T-helper 17 cell (primary cell): ENCODE data around the gene RBM47. TPM values are rescaled to one million over a fixed set of nuclear protein-coding genes. Genes with fewer than 3 reads are reported as not detected.
"Not testable (repeated sequence)": the region's sequence is repeated elsewhere in the genome, so short reads cannot be mapped to it uniquely, and the experiment has no call there.

Source experiments
- ATAC-seq: fragments of 150-1000 bp; cut with Tn5 transposase; 2 replicates; pipeline ENCODE4 v1.10.0; 2021; ENCODE audit warnings: mild to moderate bottlenecking, moderate library complexity
- DNase-seq, 3 donors: peaks; one replicate each; pipeline versions ENCODE4 v3.0.0 to v3.0.0-alpha.2; 2020 to 2021
- H3K9me3 ChIP-seq: one replicate; pipeline ENCODE4 v1.7.0; 2013; ENCODE audit warnings: low read length, mild to moderate bottlenecking; ENCODE audit not compliant: control insufficient read depth, poor library complexity, severe bottlenecking
- H3K27ac Mint-ChIP-seq: one replicate; pipeline ENCODE4 v1.8.0; 2022; ENCODE audit warnings: mild to moderate bottlenecking, moderate library complexity, mixed read lengths
- H3K27me3 Mint-ChIP-seq: one replicate; pipeline ENCODE4 v1.8.0; 2022; ENCODE audit warnings: mixed read lengths
- H3K36me3 Mint-ChIP-seq: one replicate; pipeline ENCODE4 v1.8.0; 2022; ENCODE audit warnings: low read depth, mixed read lengths
- H3K4me1 Mint-ChIP-seq: one replicate; pipeline ENCODE4 v1.8.0; 2022; ENCODE audit warnings: mild to moderate bottlenecking, mixed read lengths
- H3K4me3 Mint-ChIP-seq: one replicate; pipeline ENCODE4 v1.8.0; 2022; ENCODE audit warnings: mild to moderate bottlenecking, moderate library complexity, mixed read lengths
- total RNA-seq, 4 donors: library from RNA in 2 of 4; stranded (reverse) in 2 of 4; gene quantifications; one replicate each; pipeline ENCODE4 v1.2.3 and lab custom pipeline; 2022 to 2026

The RBM47 gene
- total RNA-seq, 2 donors from 2014 or later = 0.91 to 3.4 TPM

- Mint-ChIP-seq H3K27me3 (no peaks in the 10 kb centered on the region), H3K4me1 (peaks cover 3% of the 10 kb centered on the region), H3K36me3 (peaks cover 3% of the 10 kb centered on the region), H3K4me3 (no peak overlapping the region), H3K27ac (no peak overlapping the region)
- no peak for DNase-seq
- no peaks in the 10 kb centered on the region for H3K9me3 ChIP-seq
- ATAC-seq = no peak
These were observed 211.7 kb downstream of the RBM47 start for GRCh38 chr4:40417941-40418340.

GRCh38 chr4:40414673-40415072 is 215.0 kb downstream of the RBM47 start:
- peaks cover 3% of the 10 kb centered on the region for H3K4me1 Mint-ChIP-seq
- DNase-seq (no peak), ATAC-seq (no peak)
- H3K4me3 Mint-ChIP-seq = no peak overlapping the region
- H3K27ac Mint-ChIP-seq = no peak overlapping the region
- H3K36me3 Mint-ChIP-seq = peaks cover 3% of the 10 kb centered on the region
- H3K27me3 Mint-ChIP-seq = no peaks in the 10 kb centered on the region
- no peaks in the 10 kb centered on the region for H3K9me3 ChIP-seq

GRCh38 chr4:40412866-40413795 is 216.5 kb downstream of the RBM47 start:
- no peak for ATAC-seq
- H3K27ac Mint-ChIP-seq = no peak overlapping the region
- H3K36me3 Mint-ChIP-seq = peaks cover 3% of the 10 kb centered on the region

DNA sequence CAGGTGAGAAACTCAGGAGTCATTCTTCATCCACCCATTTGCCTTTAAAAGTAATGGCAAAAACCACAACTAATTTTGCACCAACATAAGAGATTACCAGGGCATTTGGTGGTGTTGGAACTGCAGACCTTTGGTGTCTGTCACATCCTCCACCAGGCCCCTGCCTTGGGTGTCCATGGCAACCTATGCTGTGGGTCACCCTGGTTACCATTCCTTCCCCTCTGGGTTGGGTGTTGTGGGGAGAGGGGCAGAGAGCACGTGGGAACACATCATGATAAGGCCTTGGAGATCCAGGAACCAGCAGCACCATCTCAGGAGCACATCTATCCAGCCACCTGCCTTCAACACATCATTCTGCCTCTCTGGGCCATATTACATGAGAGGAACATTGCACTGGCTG is 217.3 kb downstream of the RBM47 start:
- H3K36me3 Mint-ChIP-seq = peaks cover 3% of the 10 kb centered on the region
- H3K27ac Mint-ChIP-seq = no peak overlapping the region
- peaks cover 3% of the 10 kb centered on the region for H3K4me1 Mint-ChIP-seq
- H3K4me3 Mint-ChIP-seq = no peak overlapping the region
- ATAC-seq = no peak
- H3K9me3 ChIP-seq = no peaks in the 10 kb centered on the region
- H3K27me3 Mint-ChIP-seq = no peaks in the 10 kb centered on the region
- DNase-seq = no peak

More at GRCh38 chr4:40412866-40413795, 216.5 kb downstream of the RBM47 start:
- Mint-ChIP-seq H3K27me3 (no peaks in the 10 kb centered on the region), H3K4me1 (peaks cover 3% of the 10 kb centered on the region), H3K4me3 (no peak overlapping the region)
- H3K9me3 ChIP-seq = no peaks in the 10 kb centered on the region
- no peak for DNase-seq

DNA sequence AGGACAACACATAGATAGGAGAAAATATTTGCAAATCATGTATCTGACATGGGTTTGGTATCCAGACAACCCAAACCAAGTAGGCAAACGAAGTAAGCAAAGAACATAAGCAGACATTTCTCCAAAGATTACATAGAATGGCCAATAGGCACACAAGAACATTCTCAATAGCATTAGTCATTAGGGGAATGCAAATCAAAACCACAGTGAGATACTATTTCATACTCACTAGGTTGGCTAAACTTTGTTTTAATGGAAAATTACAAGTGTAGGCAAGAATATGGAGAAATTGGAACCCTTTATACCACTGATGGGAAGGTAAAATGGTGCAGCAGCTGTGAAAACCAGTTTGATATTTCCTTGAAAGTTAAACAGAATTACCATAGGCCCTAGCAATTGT is 219.8 kb downstream of the RBM47 start:
- H3K27ac Mint-ChIP-seq = no peak overlapping the region
- H3K4me3 Mint-ChIP-seq = no peak overlapping the region
- H3K36me3 Mint-ChIP-seq = peaks cover 3% of the 10 kb centered on the region
- peaks cover 3% of the 10 kb centered on the region for H3K4me1 Mint-ChIP-seq
- ATAC-seq (no peak), DNase-seq (no peak)
- H3K27me3 Mint-ChIP-seq = no peaks in the 10 kb centered on the region
- H3K9me3 ChIP-seq = no peaks in the 10 kb centered on the region

DNA sequence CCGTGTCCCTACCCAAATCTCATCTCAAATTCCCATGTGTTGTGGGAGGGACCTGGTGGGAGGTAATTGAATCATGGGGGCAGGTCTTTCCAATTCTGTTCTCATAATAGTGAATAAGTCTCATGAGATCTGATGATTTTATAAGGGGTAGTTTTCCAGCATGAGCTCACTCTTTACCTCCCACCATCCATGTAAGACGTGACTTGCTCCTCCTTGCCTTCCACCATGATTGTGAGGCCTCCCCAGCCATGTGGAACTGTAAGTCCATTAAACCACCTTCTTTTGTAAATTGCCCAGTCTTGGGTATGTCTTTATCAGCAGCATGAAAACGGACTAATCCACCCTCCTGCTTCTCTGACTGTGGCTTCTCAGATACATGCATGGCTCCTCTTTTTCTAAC is 222.2 kb downstream of the RBM47 start:
- not testable (repeated sequence) for H3K27ac Mint-ChIP-seq, H3K36me3 Mint-ChIP-seq, H3K9me3 ChIP-seq, H3K4me3 Mint-ChIP-seq, H3K4me1 Mint-ChIP-seq, ATAC-seq, DNase-seq, H3K27me3 Mint-ChIP-seq

DNA sequence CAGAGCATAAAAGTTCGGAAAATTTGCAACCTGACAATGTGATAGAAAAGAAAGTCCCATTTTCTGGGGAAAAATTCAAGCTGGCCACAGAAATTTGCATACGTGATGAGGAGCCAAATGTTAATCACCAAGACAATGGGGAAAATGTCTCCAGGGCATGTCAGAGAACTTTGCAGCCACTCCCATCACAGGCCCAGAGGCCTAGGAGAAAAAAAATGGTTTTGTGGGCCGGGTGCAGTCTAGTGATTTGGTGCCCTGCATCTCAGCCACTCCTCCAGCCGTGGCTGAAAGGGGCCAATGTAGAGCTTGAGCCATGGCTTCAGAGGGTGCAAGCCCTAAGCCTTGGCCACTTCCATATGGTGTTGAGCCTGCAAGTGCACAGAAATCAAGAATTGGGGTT is 223.3 kb downstream of the RBM47 start:
- H3K27ac Mint-ChIP-seq = no peak overlapping the region
- peaks cover 3% of the 10 kb centered on the region for H3K36me3 Mint-ChIP-seq
- H3K4me3 Mint-ChIP-seq = no peak overlapping the region
- no peaks in the 10 kb centered on the region for H3K9me3 ChIP-seq
- H3K4me1 Mint-ChIP-seq = no peaks in the 10 kb centered on the region
- DNase-seq (no peak), ATAC-seq (no peak)
- no peaks in the 10 kb centered on the region for H3K27me3 Mint-ChIP-seq

DNA sequence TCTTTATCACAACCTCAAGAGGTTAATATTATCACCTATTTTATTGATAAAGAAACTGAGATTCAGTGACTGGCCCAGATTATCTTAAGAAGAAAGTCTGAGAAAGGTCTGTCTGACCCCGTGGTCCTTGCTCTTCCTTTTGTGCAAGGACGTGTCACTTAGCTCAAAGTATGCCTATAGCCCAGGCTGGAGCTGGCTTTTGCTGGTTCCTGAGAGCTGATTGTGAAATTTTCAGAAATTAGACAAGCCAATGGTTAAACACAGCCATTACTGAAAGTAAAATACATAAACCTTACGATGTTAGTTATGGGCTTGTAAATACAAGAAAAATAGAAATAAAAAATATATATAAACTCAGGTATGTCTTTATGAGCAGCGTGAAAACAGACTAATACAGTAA is 224.5 kb downstream of the RBM47 start:
- no peaks in the 10 kb centered on the region for H3K27me3 Mint-ChIP-seq
- H3K9me3 ChIP-seq = no peaks in the 10 kb centered on the region
- ATAC-seq (no peak), DNase-seq (no peak)
- H3K4me1 Mint-ChIP-seq = no peaks in the 10 kb centered on the region
- no peak overlapping the region for H3K27ac Mint-ChIP-seq
- peaks cover 3% of the 10 kb centered on the region for H3K36me3 Mint-ChIP-seq
- H3K4me3 Mint-ChIP-seq = no peak overlapping the region

DNA sequence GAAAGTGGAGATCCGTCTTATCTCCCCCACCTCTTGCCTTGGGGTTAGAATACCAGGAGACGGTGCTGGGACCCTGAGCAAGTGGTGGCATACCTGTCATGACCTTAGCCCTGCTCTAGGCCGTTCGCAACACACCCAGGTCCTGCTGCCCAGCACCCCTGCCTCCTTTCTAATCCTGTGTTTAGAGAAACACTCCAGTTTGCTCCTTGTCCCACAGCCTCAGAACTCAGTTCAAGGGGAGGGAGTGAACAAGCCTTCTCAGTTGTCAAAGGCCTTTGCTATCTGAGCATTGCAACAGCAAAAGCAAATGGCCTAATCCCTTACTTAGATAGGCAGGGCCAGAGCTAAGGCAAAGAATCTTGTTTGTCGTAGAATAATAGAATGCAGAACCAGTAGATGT is 226.6 kb downstream of the RBM47 start:
- Mint-ChIP-seq H3K4me1 (peaks cover 3% of the 10 kb centered on the region), H3K27ac (no peak overlapping the region), H3K36me3 (peaks cover 7% of the 10 kb centered on the region), H3K27me3 (peaks cover 5% of the 10 kb centered on the region), H3K4me3 (no peak overlapping the region)
- ATAC-seq (no peak), DNase-seq (no peak)
- no peaks in the 10 kb centered on the region for H3K9me3 ChIP-seq

DNA sequence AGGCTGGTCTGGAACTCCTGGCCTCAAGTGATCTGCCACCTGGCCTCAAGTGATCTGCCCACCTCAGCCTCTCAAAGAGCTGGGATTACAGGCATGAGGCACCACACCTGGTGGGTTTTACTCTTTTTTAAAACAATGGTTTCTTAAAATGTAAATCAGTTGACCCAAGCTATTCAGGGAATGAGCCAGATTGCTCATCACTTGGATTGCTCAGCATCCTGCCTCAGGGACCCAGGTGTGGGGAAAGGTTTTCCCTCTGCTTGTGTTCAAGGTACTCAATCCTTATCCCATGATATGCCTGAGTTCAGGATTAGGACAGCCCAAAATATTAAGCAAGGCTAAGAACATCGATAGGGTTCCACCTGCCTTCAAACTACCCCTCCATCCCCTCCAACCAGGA is 227.1 kb downstream of the RBM47 start:
- ATAC-seq (no peak), DNase-seq (no peak)
- Mint-ChIP-seq H3K4me3 (no peak overlapping the region), H3K4me1 (peaks cover 3% of the 10 kb centered on the region), H3K36me3 (peaks cover 7% of the 10 kb centered on the region), H3K27ac (no peak overlapping the region), H3K27me3 (peaks cover 5% of the 10 kb centered on the region)
- no peaks in the 10 kb centered on the region for H3K9me3 ChIP-seq

- Mint-ChIP-seq H3K27me3 (peaks cover 5% of the 10 kb centered on the region), H3K27ac (no peak overlapping the region), H3K4me3 (no peak overlapping the region), H3K36me3 (peaks cover 5% of the 10 kb centered on the region), H3K4me1 (peaks cover 3% of the 10 kb centered on the region)
- ATAC-seq (no peak), DNase-seq (no peak)
- no peaks in the 10 kb centered on the region for H3K9me3 ChIP-seq
These were observed 228.0 kb downstream of the RBM47 start for GRCh38 chr4:40401631-40402030.

DNA sequence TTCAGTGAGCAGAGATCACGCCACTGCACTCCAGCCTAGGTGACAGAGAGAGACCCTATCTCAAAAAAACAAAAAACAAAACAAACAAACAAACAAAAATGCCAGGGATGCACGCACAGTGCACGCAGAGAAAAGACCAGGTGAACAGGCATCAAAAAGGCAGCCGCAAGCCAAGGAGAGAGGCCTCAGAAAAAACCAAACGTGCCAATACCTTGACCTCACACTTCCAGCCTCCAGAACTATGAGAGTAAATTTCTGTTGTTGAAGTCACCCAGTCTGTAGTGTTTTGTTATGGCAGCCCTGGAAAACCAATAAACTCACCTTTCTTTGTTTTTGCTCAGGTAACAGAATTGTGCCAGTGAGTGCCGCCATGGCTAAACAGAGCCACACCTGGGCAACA is 228.6 kb downstream of the RBM47 start:
- no peaks in the 10 kb centered on the region for H3K9me3 ChIP-seq
- H3K27me3 Mint-ChIP-seq = peaks cover 5% of the 10 kb centered on the region
- DNase-seq (no peak), ATAC-seq (no peak)
- H3K4me3 Mint-ChIP-seq = no peak overlapping the region
- peaks cover 5% of the 10 kb centered on the region for H3K36me3 Mint-ChIP-seq
- peaks cover 3% of the 10 kb centered on the region for H3K4me1 Mint-ChIP-seq
- H3K27ac Mint-ChIP-seq = no peak overlapping the region

GRCh38 chr4:40399578-40399977 is 230.1 kb downstream of the RBM47 start:
- H3K36me3 Mint-ChIP-seq = peaks cover 5% of the 10 kb centered on the region
- H3K4me3 Mint-ChIP-seq = no peak overlapping the region
- DNase-seq (no peak), ATAC-seq (no peak)
- H3K4me1 Mint-ChIP-seq = peaks cover 5% of the 10 kb centered on the region
- H3K27me3 Mint-ChIP-seq = peaks cover 5% of the 10 kb centered on the region
- H3K27ac Mint-ChIP-seq = no peak overlapping the region
- no peaks in the 10 kb centered on the region for H3K9me3 ChIP-seq
